ENCODE data around the gene ETDC. TPM values are rescaled to one million over a fixed set of nuclear protein-coding genes. Genes with fewer than 3 reads are reported as not detected.

Gene ETDC
- total RNA-seq, 1 experiment from 2014 or later, result not detected

DNA sequence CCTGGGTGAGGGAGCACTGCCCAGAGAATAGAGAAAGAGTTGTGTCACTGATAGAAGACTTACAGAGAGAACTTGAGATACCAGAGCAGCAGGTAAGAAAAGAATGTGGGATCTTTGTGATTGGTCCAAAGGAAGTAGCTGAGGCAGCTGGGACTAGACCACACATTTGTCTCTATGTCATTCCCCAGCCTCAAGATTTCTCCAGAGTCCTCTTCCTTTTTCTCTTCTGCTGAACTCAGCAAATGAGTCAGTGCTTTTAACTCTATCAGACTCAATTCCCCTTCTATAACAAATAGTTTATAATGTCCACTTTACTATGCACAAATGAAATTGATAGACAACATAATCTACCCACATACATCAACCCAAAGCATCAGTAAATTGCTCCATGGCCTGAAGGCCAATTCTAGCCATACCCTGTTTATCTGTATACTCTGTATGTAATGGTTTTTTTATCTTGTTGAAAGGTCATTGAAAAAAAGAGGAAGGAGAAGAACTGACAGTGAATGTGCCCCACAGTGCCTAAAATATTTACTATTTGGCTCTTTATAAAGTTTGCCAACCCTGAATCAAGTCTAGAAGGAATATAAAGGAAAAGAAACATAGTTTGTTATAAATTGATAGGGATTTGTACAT is 38.2 kb downstream of the ETDC start:
- peaks cover 8% of the 10 kb centered on the region for H3K4me1 ChIP-seq (replicated peaks; ENCODE audit: insufficient read depth)
- intact Hi-C loops (cut with micrococcal nuclease; ENCODE audit: unreplicated experiment), result no loop called here
- no peak overlapping the region for H3K4me3 ChIP-seq
- no peaks in the 10 kb centered on the region for H3K9me2 ChIP-seq (ENCODE audit: insufficient read depth)
- H3F3A ChIP-seq (ENCODE audit: insufficient read depth, low read depth), result no peaks in the 10 kb centered on the region
- peaks cover 7% of the 10 kb centered on the region for H3K79me2 ChIP-seq (ENCODE audit: low read depth)
- H3K36me3 ChIP-seq (ENCODE audit: low read depth), result no peaks in the 10 kb centered on the region
- BruUV-seq (replicated peaks), result no TSS peak
- no peak overlapping the region for H3K4me2 ChIP-seq
- no peaks in the 10 kb centered on the region for H3K27me3 ChIP-seq (ENCODE audit: insufficient read depth, low read depth)
- no peak overlapping the region for H3K27ac ChIP-seq
- ChIA-PET CTCF (no interaction called here), POLR2A (ENCODE audit: unreplicated experiment) (no interaction called here)
- no peak overlapping the region for H2AFZ ChIP-seq
- no peaks in the 10 kb centered on the region for H4K20me1 ChIP-seq (ENCODE audit: insufficient read depth)
- DNase-seq, result no peak
- TF ChIP-seq EZH2 (IDR thresholded peaks at IDR 0.05; ENCODE audit: low read depth), result no peak
- TF ChIP-seq, protein P1, sequence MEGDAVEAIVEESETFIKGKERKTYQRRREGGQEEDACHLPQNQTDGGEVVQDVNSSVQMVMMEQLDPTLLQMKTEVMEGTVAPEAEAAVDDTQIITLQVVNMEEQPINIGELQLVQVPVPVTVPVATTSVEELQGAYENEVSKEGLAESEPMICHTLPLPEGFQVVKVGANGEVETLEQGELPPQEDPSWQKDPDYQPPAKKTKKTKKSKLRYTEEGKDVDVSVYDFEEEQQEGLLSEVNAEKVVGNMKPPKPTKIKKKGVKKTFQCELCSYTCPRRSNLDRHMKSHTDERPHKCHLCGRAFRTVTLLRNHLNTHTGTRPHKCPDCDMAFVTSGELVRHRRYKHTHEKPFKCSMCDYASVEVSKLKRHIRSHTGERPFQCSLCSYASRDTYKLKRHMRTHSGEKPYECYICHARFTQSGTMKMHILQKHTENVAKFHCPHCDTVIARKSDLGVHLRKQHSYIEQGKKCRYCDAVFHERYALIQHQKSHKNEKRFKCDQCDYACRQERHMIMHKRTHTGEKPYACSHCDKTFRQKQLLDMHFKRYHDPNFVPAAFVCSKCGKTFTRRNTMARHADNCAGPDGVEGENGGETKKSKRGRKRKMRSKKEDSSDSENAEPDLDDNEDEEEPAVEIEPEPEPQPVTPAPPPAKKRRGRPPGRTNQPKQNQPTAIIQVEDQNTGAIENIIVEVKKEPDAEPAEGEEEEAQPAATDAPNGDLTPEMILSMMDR (conservative IDR thresholded peaks at IDR 0.05), result no peak
- no peaks in the 10 kb centered on the region for H3K9me3 ChIP-seq (ENCODE audit: insufficient read depth, low read depth)

DNA sequence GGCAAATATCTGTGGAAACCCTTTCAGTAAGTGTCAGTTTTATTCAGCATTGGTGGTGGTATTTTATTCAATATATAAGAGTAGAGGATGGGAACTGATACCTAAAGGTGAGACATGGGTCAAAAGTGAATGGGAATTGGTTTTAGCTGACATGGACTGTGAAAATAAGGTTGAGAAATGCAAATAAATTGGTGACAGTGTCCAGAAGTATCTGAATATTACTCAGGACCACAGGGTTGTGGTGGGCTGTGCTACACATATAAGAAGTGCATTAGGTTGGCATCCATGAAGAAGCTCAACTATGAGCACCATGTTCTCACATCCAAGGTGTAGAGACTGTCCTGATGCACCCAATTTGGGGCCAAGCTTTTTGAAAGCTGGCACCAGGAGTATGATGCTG is 45.0 kb downstream of the ETDC start:
- intact Hi-C loops (cut with micrococcal nuclease; ENCODE audit: unreplicated experiment), result no loop called here
- Histone ChIP-seq H3K4me2 (no peak overlapping the region), H3K27ac (no peak overlapping the region), H3K4me3 (no peak overlapping the region), H3F3A (ENCODE audit: insufficient read depth, low read depth) (no peaks in the 10 kb centered on the region), H4K20me1 (ENCODE audit: insufficient read depth) (no peaks in the 10 kb centered on the region), H3K9me2 (ENCODE audit: insufficient read depth) (no peaks in the 10 kb centered on the region), H3K79me2 (ENCODE audit: low read depth) (no peaks in the 10 kb centered on the region), H3K36me3 (ENCODE audit: low read depth) (no peaks in the 10 kb centered on the region; the same call in 1 of the 2 replicates), H2AFZ (no peak overlapping the region), H3K9me3 (ENCODE audit: insufficient read depth, low read depth) (no peaks in the 10 kb centered on the region), H3K27me3 (ENCODE audit: insufficient read depth, low read depth) (no peaks in the 10 kb centered on the region), H3K4me1 (replicated peaks; ENCODE audit: insufficient read depth) (no peaks in the 10 kb centered on the region)
- TF ChIP-seq EZH2 (IDR thresholded peaks at IDR 0.05; ENCODE audit: low read depth), result no peak
- TF ChIP-seq, protein P1 (conservative IDR thresholded peaks at IDR 0.05), result no peak
- ChIA-PET CTCF (interaction anchor here (0.6 kb wide), 1 partner anchor 601 kb away, joined by 3 read pairs; no protein-coding TSS in a partner anchor), POLR2A (ENCODE audit: unreplicated experiment) (no interaction called here)
- DNase-seq, result no peak
- BruUV-seq (replicated peaks), result no TSS peak

Other genes with a start within 250 kb of the ETDC start
- 0.20 and 0.28 TPM in 2 replicates for gene SMIM10L2B, start 210.8 kb upstream of the ETDC start, total RNA-seq (2021)
- not detected in 2 replicates for gene ETDB, start 189.0 kb upstream of the ETDC start, total RNA-seq (2021)
- not detected in 2 replicates for gene CT55, start 138.1 kb upstream of the ETDC start, total RNA-seq (2021)
- gene ETDA, start 57.4 kb upstream of the ETDC start, total RNA-seq (2021), result not detected in 2 replicates
- gene ZNF75D, start 34.6 kb downstream of the ETDC start, total RNA-seq (2021), result 10.6 and 14.9 TPM in 2 replicates
- 11.7 and 12.1 TPM in 2 replicates for gene ZNF449, start 35.3 kb downstream of the ETDC start, total RNA-seq (2021)
- not detected in 2 replicates for gene SMIM10L2A, start 112.5 kb downstream of the ETDC start, total RNA-seq (2021)
- not detected in 2 replicates for gene INTS6L, start 211.2 kb downstream of the ETDC start, total RNA-seq (2021)